ENCODE results near the gene UROC1. TPM values are rescaled to one million over a fixed set of nuclear protein-coding genes. Genes with fewer than 3 reads are reported as not detected.

Gene UROC1
- total RNA-seq, 3 donors from 2014 or later = not detected

DNA sequence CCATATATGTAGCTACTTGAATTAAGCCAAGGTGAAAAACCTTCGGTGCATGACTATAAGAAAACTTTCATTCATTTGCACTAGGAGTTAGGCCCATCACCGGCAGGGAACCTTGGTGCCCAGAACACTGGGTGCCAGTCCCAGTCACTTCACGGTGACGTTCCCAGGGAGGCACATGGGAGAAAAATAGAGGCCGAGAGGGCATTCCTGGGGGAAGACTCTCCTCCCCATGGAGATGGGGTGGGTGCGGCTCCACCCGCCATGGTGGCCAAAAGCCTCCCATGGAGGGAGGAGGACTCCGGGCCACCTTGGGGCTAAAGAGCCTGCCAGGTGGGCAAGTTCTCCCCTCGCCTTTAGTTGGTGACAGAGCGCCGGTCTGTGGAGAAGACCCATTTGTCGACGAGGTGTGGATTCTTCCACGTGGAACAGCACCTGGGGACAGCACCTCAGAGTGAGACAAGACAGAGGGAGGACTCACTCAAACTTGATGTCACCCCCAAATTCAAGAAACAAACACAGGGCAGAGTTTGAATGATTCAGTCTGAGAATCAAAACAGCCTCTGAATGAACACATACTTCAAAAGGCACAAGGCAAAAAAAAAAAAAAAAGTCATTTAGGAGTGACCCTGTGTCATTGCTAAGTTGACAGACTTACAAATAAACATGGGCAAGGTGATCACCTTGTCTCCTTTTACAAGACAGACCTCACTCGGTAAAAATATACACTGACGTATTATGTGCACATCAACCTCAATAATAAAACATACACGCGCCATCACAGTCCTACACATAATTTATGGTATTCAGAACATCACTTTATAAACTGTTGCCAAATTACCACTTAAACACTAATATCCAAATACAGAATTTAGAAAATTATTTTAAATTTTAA lies 80.5 kb downstream of the UROC1 start:
- Histone ChIP-seq H3K9me3 (no peaks in the 10 kb centered on the region), H3K4me3 (no peak overlapping the region), H3K4me1 (ENCODE audit: low read depth) (no peaks in the 10 kb centered on the region), H3K36me3 (ENCODE audit: low read depth) (no peaks in the 10 kb centered on the region)
- ATAC-seq (no peak), DNase-seq (no peak)
- no peak for TF ChIP-seq CTCF (IDR thresholded peaks at IDR 0.05)
- intact Hi-C loops (cut with DNase I, micrococcal nuclease) = no loop called here

- no peak for TF ChIP-seq CTCF (IDR thresholded peaks at IDR 0.05)
- Histone ChIP-seq H3K36me3 (ENCODE audit: low read depth) (no peaks in the 10 kb centered on the region), H3K4me3 (no peak overlapping the region), H3K9me3 (no peaks in the 10 kb centered on the region), H3K4me1 (ENCODE audit: low read depth) (no peaks in the 10 kb centered on the region)
- intact Hi-C loops (cut with DNase I, micrococcal nuclease) = no loop called here
- ATAC-seq (peak; percentile 9), DNase-seq (no peak)
Measured at GRCh38 chr3:126435456-126436315, 81.9 kb downstream of the UROC1 start.

DNA sequence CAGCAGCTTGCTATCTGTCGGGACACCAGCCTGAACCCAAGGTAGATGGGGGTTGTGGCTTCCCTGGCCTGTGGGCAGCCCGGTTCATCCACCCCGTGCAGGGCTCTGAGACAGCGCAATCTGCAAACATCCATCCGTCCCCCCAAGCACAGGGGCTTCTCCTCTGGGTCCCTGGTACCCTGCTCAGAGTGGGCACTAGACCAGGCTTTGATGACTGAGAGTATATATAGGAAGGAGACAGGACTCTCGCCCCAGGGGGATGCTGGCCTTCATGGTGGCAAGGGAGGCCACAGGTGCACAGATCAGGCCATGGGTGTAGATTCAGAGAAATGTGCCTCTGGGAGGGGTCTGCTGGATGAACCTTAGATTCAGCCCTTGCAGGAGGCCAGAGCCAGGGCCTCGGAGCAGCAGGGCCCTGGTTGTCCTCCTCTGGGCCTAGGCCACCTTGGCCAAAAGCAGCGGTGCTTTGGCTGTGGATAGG lies 82.6 kb downstream of the UROC1 start:
- TF ChIP-seq CTCF (IDR thresholded peaks at IDR 0.05) = no peak
- DNase-seq = no peak
- Histone ChIP-seq H3K4me3 (no peak overlapping the region), H3K36me3 (ENCODE audit: low read depth) (no peaks in the 10 kb centered on the region), H3K4me1 (ENCODE audit: low read depth) (no peaks in the 10 kb centered on the region), H3K9me3 (no peaks in the 10 kb centered on the region)
- intact Hi-C loops (cut with DNase I, micrococcal nuclease) = no loop called here
- ATAC-seq = no peak

DNA sequence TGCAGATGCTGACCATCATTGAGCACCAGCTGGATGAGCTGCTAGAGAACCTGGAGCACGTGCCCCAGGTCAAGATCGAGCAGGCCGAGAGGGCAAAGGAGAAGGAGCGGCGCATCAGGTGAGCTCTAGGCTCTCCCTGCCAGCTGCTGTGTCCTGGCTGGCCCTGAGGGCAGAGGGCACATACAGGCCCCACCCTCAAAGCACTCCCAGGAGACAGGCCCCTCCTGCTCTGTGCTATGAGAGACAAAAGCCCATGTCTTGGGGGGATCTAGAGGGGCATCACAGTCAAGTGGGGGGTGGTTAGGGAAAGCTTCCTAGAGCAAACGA lies 83.3 kb downstream of the UROC1 start:
- intact Hi-C loops (cut with DNase I, micrococcal nuclease) = no loop called here
- no peak for DNase-seq

More for the DNA sequence above, 83.3 kb downstream of the UROC1 start:
- H3K4me3 ChIP-seq = no peak overlapping the region
- no peaks in the 10 kb centered on the region for H3K4me1 ChIP-seq (ENCODE audit: low read depth)
- TF ChIP-seq CTCF (IDR thresholded peaks at IDR 0.05) = no peak
- no peaks in the 10 kb centered on the region for H3K36me3 ChIP-seq (ENCODE audit: low read depth)
- H3K9me3 ChIP-seq = no peaks in the 10 kb centered on the region
- ATAC-seq = peak; percentile 16

Data from mucosa of descending colon (tissue), 3 donors.